Smooth muscle cell (in vitro differentiated cells): Measurements from ENCODE around the gene CLEC16A. TPM values are rescaled to one million over a fixed set of nuclear protein-coding genes. Genes with fewer than 3 reads are reported as not detected.
A peak's percentile ranks its signal among the peaks of the same experiment; 100 is the strongest.

Source experiments
- DNase-seq: peaks from one replicate; lab custom pipeline; 2025; ENCODE audit not compliant: unreplicated experiment; lab: John Stamatoyannopoulos, UW
- H2AFZ ChIP-seq: fragments of 200-600 bp; sonication (generic); 2 replicates; pipeline ENCODE4 v1.6.0; 2016; ENCODE audit warnings: antibody characterized with exemption, low read depth, mild to moderate bottlenecking
- H3F3A ChIP-seq: fragments of 200-600 bp; sonication (generic); 2 replicates; pipeline ENCODE4 v1.6.0; 2017; ENCODE audit warnings: antibody characterized with exemption, low read depth
- H3K27ac ChIP-seq: fragments of 200-600 bp; sonication (generic); 2 replicates; pipeline ENCODE4 v1.5.1; 2016; ENCODE audit warnings: low read depth, mild to moderate bottlenecking
- H3K27me3 ChIP-seq: fragments of 200-600 bp; sonication (generic); 2 replicates; pipeline ENCODE4 v1.6.1; 2016; ENCODE audit warnings: low read depth, mild to moderate bottlenecking
- H3K36me3 ChIP-seq: fragments of 200-600 bp; sonication (generic); 2 replicates; pipeline ENCODE4 v1.5.1; 2016; ENCODE audit warnings: low read depth
- H3K4me1 ChIP-seq: fragments of 200-600 bp; sonication (generic); 2 replicates; pipeline ENCODE4 v1.5.1; 2016; ENCODE audit warnings: low read depth
- H3K4me2 ChIP-seq: fragments of 200-600 bp; sonication (generic); 2 replicates; pipeline ENCODE4 v1.6.0; 2016; ENCODE audit warnings: mild to moderate bottlenecking
- H3K4me3 ChIP-seq: fragments of 200-600 bp; sonication (generic); 2 replicates; pipeline ENCODE4 v1.5.1; 2016; ENCODE audit warnings: mild to moderate bottlenecking
- H3K79me2 ChIP-seq: fragments of 200-600 bp; sonication (generic); 2 replicates; pipeline ENCODE4 v1.6.0; 2016; ENCODE audit warnings: low read depth, mild to moderate bottlenecking
- H3K9ac ChIP-seq: fragments of 200-600 bp; sonication (generic); 2 replicates; pipeline ENCODE4 v1.6.0; 2016; ENCODE audit warnings: low read depth
- H3K9me3 ChIP-seq: fragments of 200-600 bp; sonication (generic); replicated peaks from 2 replicates; pipeline ENCODE4 v1.5.1; 2016; ENCODE audit warnings: low read depth
- H4K20me1 ChIP-seq: fragments of 200-600 bp; sonication (generic); 2 replicates; pipeline ENCODE4 v1.6.0; 2016; ENCODE audit warnings: low read depth
- WGBS: methylation state at CpG from one replicate; pipeline ENCODE4 v1.1.7; 2016; ENCODE audit warnings: low lambda C conversion rate; 5-methylcytosine and 5-hydroxymethylcytosine counted together
- polyA plus RNA-seq: library from polyadenylated mRNA; unstranded; fragments of >200 nt; fragmentation: Nextera tagmentation; extraction: Ambion mirVana; gene quantifications from 2 replicates; pipeline ENCODE4 v1.2.1, GENCODE V29; 2016
- total RNA-seq: library from RNA; depleted of rRNA; stranded (reverse); fragments of >200 nt; gene quantifications from 2 replicates; pipeline ENCODE4 v1.2.3, GENCODE V29; 2014
- TF ChIP-seq, protein P1 (sequence below): fragments of 200-600 bp; sonication (generic); IDR thresholded peaks from 2 replicates; pipeline ENCODE4 v1.5.1; 2017; ENCODE audit warnings: borderline replicate concordance, mild to moderate bottlenecking, antibody characterized with exemption; ENCODE audit not compliant: insufficient read depth, poor library complexity, severe bottlenecking

The CLEC16A gene
- total and polyA plus RNA-seq, 2 experiments from 2014 or later: 12.6 to 16.2 TPM

DNA sequence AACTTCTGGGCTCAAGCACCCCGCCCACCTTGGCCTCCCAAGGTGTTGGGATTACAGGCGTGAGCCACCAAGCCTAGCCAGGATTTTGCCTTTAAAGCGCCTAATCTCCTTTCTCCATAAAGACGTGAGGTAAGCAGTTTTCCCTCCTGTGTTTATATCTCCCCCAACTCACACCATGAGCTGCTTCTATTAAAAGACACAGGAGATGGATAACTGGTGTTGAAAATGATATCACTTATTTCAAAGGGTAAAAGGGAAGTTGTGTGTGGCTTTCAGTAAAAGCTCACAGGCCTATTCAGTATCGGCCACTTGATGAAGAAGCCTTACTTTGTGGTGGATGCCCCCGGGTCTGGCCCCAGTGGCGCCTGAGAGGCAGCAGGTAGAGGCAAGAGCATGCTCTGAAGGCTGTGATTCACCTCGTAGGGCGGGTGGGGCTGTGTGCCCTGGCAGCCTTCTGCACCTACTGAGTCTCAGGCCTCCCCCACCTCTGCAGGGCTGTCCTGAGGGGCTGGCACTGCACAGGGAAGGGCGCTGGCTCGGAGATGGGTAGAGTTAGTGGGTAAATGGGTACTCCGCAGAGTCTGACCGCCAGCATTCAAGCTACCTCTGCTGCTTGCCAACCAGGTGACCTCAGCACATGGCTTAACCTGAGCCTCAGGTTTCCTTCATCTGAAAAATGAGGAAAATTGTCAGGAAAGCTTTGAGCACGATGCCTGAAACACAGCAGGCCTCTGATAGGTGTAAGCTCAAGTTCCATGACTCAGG is 146.8 kb downstream of the CLEC16A start:
- Histone ChIP-seq H3K79me2 (no peaks in the 10 kb centered on the region), H3K27me3 (no peaks in the 10 kb centered on the region), H3K4me1 (peaks cover 12% of the 10 kb centered on the region), H3K4me3 (no peak overlapping the region), H2AFZ (no peak overlapping the region), H3K9me3 (no peaks in the 10 kb centered on the region), H3K4me2 (no peak overlapping the region), H3F3A (peaks cover 19% of the 10 kb centered on the region), H3K27ac (no peak overlapping the region), H3K9ac (no peak overlapping the region), H4K20me1 (peaks cover 19% of the 10 kb centered on the region), H3K36me3 (no peaks in the 10 kb centered on the region)
- DNase-seq: no peak
- WGBS: 74% methylated on average over 14 of the region's 14 CpGs
- TF ChIP-seq, protein P1, sequence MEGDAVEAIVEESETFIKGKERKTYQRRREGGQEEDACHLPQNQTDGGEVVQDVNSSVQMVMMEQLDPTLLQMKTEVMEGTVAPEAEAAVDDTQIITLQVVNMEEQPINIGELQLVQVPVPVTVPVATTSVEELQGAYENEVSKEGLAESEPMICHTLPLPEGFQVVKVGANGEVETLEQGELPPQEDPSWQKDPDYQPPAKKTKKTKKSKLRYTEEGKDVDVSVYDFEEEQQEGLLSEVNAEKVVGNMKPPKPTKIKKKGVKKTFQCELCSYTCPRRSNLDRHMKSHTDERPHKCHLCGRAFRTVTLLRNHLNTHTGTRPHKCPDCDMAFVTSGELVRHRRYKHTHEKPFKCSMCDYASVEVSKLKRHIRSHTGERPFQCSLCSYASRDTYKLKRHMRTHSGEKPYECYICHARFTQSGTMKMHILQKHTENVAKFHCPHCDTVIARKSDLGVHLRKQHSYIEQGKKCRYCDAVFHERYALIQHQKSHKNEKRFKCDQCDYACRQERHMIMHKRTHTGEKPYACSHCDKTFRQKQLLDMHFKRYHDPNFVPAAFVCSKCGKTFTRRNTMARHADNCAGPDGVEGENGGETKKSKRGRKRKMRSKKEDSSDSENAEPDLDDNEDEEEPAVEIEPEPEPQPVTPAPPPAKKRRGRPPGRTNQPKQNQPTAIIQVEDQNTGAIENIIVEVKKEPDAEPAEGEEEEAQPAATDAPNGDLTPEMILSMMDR: no peak

DNA sequence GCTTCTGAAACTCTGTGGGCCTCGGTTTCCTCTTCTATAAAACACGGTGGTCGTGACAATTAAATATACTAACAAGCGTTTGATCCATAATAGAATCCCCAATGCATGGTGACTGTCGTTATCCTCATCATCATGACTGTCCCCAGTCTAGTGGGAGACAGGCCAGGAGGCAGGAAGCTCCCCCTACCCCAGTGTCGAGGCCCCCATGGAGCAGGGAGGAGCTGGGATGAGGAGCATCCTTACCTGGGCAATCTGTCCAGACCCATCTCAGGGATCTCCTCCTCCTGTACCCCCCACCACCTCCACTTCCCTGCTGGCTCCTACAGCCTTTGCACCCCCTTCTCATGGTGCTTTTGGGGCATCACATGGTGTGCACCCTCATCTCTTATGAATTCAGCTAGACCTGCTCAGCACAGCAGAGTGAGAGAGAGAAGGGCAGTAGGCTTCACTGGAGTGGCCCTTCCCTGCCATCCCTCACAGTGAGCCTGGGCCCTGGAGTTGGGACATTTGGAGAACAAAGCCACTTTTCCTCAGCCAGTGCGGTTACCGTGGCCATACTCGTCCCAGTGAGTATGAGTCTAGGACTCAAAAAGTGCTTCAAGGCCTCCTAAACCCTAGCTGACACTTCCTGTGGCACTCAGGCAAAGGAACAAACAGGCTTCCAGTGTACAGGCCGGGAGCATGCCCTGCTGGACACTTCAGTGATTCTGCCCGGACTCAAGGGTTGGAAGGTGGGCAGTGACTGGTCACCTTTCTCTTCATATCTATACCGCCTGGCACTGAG is 148.6 kb downstream of the CLEC16A start:
- Histone ChIP-seq H3K9ac (no peak overlapping the region), H3K4me2 (no peak overlapping the region), H3K27me3 (no peaks in the 10 kb centered on the region), H3K4me3 (no peak overlapping the region), H3K36me3 (no peaks in the 10 kb centered on the region), H2AFZ (no peak overlapping the region), H3K27ac (no peak overlapping the region), H4K20me1 (peaks cover 19% of the 10 kb centered on the region), H3K79me2 (no peaks in the 10 kb centered on the region), H3F3A (peaks cover 20% of the 10 kb centered on the region), H3K4me1 (peaks cover 10% of the 10 kb centered on the region), H3K9me3 (no peaks in the 10 kb centered on the region)
- WGBS: 89% methylated on average over 12 of the region's 12 CpGs
- no peak for DNase-seq
- TF ChIP-seq, protein P1: no peak

DNA sequence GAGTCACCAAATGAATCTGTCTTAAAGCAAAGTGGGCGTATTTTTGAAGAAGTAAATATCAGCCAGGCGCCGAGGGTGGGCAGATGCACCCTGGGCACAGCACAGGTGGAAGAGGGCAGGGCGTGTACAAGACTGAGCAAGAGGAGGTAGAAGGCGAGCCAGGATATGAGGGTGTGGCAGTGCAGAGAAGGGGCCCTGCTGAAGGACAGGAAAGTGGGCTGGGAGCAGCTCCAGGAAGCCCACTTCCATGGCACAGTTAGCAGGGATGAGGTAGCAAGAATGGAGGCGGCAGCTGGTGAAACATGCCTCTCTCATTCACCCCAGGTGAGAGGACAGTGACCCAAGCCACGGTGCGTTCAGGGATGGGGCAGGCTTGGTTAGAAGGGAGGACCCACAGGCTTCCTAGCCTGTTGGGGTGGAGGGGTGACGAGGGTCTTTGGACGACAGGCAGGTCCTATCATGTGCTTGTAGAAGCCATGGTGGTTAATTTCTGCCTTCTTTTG is 149.3 kb downstream of the CLEC16A start:
- peak overlapping the region; percentile 45 for H3K27ac ChIP-seq

More for the DNA sequence above, 149.3 kb downstream of the CLEC16A start:
- H3K4me2 ChIP-seq: no peak overlapping the region
- H3K4me1 ChIP-seq: peaks cover 10% of the 10 kb centered on the region
- peaks cover 19% of the 10 kb centered on the region for H4K20me1 ChIP-seq
- DNase-seq: no peak
- no peaks in the 10 kb centered on the region for H3K27me3 ChIP-seq
- no peaks in the 10 kb centered on the region for H3K36me3 ChIP-seq
- H2AFZ ChIP-seq: no peak overlapping the region
- TF ChIP-seq, protein P1: no peak
- H3K79me2 ChIP-seq: no peaks in the 10 kb centered on the region
- 85% methylated on average over 10 of the region's 10 CpGs for WGBS
- H3K9ac ChIP-seq: no peak overlapping the region
- H3K4me3 ChIP-seq: no peak overlapping the region
- peaks cover 20% of the 10 kb centered on the region for H3F3A ChIP-seq
- no peaks in the 10 kb centered on the region for H3K9me3 ChIP-seq
